ENCODE measurements around the gene NME3.

Gene NME3

GRCh38 chr16:1781758-1782407 is 10.5 kb upstream of the NME3 start:
- DNase-seq = no peak

DNA sequence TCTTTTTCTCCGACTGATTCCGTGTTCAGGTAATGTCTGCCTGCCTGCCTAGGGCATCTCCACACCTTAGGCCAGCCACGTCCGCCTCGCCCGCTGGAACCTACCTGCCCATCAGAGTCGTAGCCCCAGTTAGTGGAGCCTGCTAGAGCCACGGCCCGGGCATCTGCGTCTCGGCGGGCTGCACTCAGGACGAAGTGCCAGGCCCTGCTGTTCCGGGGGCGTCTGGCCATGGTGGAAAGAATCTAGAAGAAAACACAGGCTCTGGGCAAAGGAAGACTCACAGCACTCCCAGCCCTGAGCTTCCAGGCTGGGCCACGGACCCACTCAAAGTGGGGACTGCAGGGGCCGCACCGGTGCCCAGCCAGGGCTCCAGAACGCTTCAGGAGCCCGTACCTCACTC is 9.9 kb upstream of the NME3 start:
- no peak for DNase-seq

GRCh38 chr16:1780677-1781072 is 9.3 kb upstream of the NME3 start:
- no peak for DNase-seq

- peak in 1 of 56 donors; percentile 29 for DNase-seq
Observed at GRCh38 chr16:1779741-1780676, 8.7 kb upstream of the NME3 start.

DNA sequence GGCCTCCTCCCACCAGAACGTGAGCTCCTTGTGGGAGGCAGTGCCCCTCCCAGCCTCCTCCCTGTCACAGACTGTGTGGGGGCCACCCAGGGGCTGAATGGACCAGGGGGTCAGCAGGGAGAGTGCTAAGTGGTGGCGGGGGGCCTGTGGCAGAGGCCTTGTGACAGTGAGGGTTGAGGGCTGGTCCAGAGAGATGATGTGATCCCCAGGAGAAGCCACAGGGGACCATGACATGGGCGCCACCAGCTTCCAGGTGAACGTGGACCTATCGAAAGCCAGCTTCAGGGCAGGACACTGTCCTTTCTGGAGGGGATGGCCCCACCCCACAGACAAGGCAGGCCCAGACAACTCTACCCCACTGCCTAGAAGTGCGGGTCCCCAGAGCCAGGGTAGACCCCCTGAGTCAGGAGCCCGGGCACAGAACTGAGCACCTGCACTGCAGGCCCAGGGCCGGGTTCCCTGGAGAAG is 7.9 kb upstream of the NME3 start:
- DNase-seq = no peak

DNA sequence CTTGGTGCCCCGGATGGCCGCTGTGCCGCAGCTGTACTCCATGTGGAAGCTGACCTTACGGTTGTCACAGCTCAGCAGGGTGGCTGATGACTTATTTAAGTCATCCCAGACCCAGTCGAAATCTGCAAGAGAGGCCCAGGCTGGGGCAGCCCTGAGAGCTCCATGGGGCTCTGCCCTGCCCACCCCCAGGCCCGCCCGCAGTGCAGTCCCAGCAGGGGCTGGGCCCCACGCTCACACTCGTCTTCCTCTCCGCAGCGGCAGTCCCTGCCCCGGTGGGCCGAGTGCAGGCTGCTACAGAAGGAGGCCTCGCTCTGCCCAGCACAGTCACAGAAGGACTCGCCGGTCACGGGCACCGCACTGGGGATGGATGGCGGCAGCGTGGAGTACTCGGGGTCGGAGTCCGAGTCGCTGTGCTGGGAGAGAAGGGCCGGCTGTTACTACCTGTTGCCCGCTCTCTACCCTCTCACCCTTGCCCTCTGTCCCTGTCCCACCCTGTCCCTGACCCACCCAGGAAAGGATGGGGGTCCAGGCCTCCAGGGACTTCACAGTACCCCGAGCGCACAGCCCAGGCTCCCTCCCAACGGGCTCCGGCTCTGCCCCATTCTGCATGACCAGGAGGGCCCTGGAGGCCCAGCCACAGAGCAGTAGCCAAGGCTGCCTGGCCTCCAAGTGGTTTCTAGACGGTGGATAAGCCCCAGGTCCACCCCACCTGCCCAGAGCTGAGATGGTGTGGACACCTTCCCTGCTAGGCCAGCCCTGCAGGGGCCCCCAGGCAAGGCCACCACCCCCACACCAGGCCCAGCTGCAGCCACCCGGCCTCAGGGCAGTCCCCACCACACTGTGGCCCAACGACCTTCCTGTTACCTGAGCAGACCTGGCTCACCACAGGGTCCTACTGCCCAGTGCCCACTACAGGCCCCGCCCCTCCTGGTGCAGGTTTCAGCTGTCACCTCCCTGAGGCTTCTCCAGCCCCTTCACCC is 7.1 kb upstream of the NME3 start:
- no peak for DNase-seq

- DNase-seq = no peak
Observed at GRCh38 chr16:1777375-1778199, 6.2 kb upstream of the NME3 start.

DNA sequence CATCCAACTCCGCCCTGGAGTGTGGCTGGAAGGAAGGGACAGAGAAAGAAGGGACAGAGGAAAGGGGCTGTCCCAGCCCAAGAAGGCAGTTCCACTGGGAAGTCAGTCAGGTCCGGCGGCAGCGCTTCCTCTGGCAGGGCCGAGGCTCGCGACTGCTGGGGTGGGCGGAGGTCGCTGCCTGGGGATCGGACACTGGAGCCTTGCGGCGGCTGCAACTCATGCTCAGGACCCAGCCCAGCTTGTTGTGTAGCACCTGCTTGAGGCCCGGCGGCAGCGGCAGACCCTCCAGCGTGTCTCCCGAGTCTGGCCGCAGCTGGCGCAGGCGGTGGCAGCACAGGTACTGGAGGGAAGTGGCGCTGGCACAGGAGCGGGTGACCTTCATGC is 5.6 kb upstream of the NME3 start:
- DNase-seq = no peak

DNA sequence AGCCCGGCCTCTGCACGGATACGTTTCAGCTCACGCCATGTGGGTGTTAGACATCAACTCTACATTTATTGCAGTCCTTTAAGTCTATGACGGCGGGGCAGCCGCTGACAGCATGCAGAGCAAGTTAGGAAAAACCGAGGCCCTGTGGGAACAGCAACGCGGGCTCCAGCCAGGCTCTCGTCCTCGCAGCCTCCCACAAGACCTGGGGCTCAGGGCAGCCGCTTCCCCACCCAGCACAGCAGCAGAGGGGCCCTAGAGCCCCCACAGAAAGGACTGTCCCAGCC is 5.3 kb upstream of the NME3 start:
- no peak for DNase-seq

- no peak for DNase-seq
Observed at GRCh38 chr16:1775846-1776671, 4.7 kb upstream of the NME3 start.

GRCh38 chr16:1775006-1775845 is 3.9 kb upstream of the NME3 start:
- no peak for DNase-seq

DNA sequence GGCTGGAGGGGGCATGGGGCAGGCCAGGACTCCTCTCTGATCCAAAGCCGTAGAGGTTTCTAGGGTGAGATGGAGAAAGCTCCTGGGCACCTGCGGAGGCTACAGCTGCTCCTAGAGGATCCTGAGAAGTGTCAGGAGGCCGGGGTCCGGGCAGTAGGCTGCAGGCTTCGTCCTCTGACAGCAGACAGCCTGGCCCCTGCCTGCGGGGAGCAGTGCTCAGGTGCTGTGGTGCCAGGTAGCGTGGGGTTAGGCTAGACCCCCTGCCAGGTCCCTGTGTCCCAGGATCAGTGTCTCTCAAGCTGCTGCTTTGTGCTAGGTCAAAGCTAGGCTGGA is 3.1 kb upstream of the NME3 start:
- DNase-seq = no peak

GRCh38 chr16:1773703-1774447 is 2.5 kb upstream of the NME3 start:
- DNase-seq = peak in 6 of 56 donors; percentile 10 to 52 (median 28)

DNA sequence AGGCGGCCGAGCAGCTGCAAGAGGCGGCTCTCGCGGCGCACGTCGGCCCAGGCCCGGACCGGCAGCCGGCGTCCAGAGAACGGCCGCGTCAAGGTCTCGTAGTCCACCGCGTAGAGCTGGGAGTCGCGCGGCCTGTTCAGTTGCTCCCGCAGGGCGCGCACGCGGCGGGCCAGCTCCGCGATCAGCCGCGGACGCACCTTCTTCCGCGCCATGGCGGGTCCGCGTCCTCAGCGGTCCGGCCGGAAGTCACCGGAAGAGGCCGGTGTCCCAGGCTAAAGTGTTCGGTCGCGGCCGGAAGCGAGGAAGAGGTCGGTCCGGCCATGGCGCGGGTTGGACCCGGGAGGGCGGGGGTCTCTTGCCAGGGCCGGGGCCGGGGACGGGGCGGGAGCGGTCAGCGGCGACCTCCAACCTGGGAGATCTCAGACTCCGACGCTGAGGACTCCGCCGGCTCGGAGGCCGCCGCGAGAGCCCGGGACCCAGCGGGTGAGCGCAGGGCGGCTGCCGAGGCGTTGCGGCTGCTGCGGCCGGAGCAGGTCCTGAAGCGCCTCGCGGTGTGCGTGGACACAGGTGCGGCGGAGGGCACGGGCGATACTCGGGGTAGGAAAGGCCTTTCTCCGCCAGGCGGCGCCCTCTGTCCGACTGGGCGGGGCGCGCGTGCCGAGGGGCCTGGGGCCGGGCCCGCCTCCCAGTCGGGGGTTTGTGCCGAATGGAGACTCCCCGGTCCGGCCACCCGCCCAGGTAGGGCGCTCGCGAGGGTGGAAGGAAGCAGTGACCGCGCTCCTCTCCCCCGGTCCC is 1.8 kb upstream of the NME3 start, which contains the start of gene MRPS34:
Gene MRPS34, minus strand, starts transcription at position 227 of the 795 bp plus-strand sequence. Its CDS starts 15 bp downstream, at position 212.
- peak in 53 of 56 donors; percentile 26 to 87 (median 66) for DNase-seq

DNA sequence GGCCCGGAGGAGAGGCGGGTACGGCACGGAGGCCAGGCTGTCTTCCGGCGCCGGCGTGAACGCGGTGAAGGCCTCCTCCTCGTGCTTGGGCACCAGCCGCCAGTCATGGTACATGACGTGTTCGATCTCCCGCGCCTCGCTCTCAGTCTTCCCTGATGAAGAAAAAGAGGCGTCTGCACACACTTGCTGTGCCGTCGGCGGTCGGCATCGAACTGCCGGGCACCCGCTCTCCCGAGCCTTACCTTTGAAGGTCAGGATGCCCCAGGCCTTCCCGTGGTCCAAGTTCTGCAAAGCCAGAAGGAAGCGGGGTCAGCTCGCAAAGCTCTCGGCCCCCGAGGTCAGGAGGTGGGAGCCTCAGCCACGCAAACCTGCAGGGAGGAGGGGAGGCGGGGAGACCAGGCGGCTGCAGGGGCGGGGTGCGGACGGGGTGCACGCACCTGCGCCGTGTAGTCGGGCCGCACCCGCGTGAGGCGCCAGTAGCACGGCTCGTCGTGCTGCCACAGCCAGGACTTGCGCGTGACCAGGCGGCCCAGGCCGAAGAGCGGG is 1.1 kb upstream of the NME3 start, which contains the start of gene EME2:
Gene EME2, plus strand, starts transcription at position 449 of the 546 bp plus-strand sequence. CDS start 418 bp downstream, outside the sequence.
- DNase-seq = peak in 15 of 56 donors; percentile 13 to 57 (median 39)

DNA sequence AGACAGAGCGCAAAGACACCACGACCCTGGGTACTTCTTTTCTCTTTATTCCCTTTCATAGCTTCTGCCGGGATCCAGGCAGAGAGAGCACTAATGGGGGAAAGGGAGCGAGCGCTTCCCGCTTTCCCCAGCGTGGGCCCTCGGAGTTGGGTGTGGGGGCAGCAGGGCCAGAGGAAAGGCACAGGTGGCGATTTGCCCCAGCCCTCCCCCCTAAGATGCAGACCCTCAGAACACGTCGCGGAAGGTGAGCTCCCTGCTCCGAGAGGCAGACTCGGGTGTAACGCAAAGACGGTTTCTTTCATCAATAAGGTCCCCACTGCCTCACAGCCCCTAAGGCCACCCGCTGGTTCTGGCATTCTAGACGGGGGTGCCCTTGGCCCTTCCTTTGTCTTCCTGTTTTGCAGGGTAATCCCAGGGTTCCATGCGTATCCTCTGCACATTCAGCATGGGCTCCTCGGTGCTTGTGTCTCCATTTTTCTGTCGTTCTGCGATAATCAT is 570 bp upstream of the NME3 start:
- peak in 1 of 56 donors; percentile 54 for DNase-seq

Data from nucleus accumbens (tissue), 56 donors.